Stimulated activated CD4-positive, alpha-beta T cell treated with anti-CD3 and anti-CD28 coated beads, Interleukin-12 subunit alpha, Interleukin-12 subunit beta, amount 100 ng/mL, for 24 hours (primary cell): ENCODE data around the gene CSMD2.

Experiments used
- DNase-seq, 2 experiments: peaks; one replicate each; pipeline ENCODE4 v3.0.0-alpha.2; 2020; ENCODE audit warnings: low read depth in 2 of 2

The CSMD2 gene

DNA sequence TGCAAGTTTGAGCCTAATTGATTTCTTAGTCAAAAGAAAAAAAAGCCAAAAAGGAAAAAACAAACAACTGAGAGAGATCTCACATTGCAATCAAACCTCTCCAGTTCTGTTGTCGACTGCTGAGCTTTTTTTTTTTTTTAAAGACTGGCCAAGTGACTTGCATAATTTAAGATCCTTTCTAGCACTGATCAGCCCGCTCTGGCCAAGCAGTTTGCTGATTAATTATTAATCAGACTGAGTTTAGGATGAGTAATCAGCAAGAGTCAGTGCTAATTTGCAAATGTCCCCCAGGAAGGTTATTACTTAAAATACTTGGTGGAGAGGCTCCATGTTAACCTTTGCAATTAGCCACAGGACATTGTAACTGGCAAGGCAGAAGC is 261.8 kb downstream of the CSMD2 start:
- no peak for DNase-seq

- DNase-seq, result no peak
Measured at GRCh38 chr1:33902486-33903209, 262.4 kb downstream of the CSMD2 start.

GRCh38 chr1:33899746-33900145 is 265.3 kb downstream of the CSMD2 start:
- no peak for DNase-seq

DNA sequence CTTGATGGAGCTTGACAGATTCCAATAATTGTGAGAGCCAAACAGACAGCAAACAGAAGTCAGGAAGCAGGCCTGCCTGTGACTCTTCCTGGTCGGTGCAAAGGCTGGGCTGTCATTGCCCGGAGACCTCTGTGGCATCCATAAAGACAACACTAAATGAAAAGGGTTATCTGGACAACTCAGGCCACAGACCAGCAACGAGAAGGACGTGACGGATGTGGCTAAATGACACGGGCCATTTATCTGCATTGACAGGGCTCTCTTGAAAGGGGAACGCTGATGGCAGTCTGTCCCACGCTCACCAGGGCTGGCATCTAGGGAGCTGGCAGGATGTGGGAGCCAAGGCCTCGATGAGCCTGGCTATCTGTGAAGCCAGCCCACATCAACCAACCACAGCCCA is 266.1 kb downstream of the CSMD2 start:
- DNase-seq, result no peak

DNA sequence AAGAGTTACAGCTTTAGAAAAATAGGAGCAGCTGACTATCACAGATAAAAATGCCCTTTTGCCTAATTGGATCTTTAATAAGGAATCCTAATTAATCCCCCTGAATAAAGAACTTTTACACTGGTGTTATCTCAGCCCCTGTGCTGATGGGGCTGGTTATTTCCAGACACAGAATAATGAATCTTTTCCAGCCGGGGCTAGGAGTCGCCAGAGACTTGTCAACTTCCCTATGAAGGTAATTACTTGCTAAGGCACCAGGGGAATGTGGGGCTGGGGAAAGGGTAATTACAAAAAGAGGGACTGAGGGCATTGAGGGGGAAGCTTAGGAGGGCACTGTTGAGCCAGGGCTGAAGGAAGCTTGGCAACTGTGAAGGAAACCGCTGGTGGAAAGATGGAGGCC is 266.6 kb downstream of the CSMD2 start:
- no peak for DNase-seq

- no peak for DNase-seq
Measured at GRCh38 chr1:33897092-33897725, 267.8 kb downstream of the CSMD2 start.

DNA sequence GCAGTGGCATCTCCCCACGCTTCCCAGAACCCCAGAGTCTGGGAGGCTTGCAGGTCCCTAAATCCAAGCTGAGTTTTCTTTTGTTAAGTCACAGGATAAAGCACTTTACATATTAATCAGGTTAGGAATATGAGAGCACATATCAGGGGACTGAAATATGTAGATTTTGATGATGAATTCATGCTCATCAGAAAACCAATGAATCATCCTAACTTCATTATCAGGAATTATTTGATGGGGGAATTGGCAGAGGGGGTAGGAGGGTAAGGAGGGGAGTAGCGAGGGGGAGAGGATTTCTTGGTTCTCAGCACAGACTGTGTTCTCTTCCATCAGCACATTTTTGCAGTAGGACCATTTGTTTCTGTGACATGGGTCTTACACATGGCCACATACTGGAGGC is 269.1 kb downstream of the CSMD2 start:
- DNase-seq, result no peak

GRCh38 chr1:33895396-33895795 is 269.6 kb downstream of the CSMD2 start:
- DNase-seq, result no peak

DNA sequence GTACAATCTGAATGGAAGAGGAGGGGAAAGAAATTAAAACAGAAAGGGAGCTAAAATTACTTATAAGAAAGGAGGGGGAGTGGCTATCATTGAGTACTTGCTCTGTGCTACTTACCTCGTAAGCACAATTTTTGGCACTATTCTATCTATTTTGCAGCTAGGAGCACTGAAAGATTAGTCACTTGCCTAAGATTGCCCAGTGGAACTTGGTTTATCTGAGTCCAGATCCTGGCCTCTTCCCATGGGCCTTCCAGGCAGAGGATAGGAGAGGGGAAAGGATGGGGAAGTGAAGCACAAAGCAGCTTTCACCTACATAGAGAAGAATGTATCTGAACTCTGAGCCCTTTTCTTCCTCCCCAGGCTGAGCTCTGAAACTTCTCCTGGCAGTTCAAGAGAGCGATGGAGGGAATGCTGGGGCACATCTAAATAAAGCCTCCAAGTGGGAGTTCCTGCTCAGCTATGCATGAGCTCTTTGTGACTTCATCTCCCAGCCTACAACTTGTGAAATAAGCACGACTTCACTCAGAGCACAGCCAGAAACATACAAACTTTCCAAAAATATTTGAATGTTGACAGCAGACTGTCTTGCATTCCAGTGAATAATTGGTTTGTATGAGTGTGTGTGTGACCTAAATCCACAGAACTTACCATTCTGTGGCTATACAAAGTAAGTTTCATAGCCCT is 271.7 kb downstream of the CSMD2 start:
- DNase-seq, result no peak

- no peak for DNase-seq
Measured at GRCh38 chr1:33886496-33886895, 278.5 kb downstream of the CSMD2 start.

DNA sequence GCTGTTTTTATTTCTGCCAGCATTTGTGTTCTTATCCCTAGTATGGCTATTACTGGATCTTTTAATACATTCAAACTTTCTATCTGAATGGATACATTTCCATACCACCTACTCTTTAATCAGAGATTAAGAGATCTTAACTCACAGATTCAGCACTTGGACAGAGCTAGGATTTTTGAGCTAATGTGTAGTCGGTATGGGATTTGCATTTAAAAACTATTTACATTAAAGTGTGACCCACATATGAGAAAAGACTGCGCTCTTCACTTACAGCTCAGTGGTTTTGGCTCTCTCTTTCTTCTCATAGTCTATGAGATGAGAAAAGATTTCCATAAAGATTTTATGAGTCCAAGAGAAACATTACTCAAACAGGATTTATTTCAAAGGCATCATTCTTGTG is 284.7 kb downstream of the CSMD2 start:
- DNase-seq, result no peak

GRCh38 chr1:33878392-33878791 is 286.6 kb downstream of the CSMD2 start:
- no peak for DNase-seq

DNA sequence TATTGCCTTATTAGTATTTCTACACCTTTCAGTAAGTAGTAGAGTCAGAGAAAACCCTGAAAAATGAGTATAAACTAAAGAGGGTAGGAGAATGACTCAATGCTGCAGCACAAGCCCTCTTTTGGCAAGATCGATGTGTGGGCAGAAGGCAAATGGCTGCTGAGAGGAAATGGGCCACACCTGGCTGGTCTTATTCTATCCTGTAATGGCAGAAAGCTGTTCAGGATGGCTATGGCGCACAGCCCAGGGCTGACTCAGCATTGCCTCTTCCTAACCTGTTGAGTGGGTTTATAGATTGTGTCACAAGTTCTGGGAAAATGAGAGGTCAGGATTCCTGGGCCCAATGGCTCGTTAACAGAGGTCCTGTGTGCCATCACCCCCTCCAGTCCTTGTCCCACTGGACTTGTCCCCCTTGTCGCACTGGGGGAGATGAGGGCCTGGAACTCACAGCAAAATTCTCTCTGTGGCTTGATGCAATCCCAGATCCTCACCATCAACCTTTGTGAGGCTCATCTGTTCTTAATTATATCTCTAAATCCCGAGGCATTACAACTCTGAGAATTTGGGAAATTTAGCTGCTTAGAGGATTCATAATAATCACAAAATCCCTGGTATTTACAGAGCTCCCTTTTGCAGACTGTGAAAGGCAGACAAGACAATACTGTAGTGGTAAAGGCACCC is 287.9 kb downstream of the CSMD2 start:
- DNase-seq, result no peak

- DNase-seq, result no peak
Measured at GRCh38 chr1:33875862-33876261, 289.2 kb downstream of the CSMD2 start.

DNA sequence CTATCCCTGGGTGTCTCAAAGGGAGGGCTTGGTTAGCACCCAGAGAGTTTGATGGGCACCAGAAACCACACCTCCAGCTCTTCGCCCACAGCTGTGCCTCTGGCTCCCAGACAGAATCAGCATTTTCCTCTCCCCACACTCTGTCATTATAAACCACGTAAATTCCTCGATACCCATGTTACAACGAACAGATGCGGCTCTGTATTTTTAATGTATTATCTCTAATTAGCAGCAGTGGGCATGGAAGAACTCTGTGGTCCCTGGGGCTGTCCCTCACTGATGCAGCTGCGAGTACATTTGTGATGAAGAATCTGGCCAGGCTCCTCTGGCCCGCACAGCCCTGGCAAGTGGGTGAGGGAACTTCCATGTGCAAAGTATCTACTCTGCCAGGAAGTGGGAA is 290.4 kb downstream of the CSMD2 start:
- no peak for DNase-seq

DNA sequence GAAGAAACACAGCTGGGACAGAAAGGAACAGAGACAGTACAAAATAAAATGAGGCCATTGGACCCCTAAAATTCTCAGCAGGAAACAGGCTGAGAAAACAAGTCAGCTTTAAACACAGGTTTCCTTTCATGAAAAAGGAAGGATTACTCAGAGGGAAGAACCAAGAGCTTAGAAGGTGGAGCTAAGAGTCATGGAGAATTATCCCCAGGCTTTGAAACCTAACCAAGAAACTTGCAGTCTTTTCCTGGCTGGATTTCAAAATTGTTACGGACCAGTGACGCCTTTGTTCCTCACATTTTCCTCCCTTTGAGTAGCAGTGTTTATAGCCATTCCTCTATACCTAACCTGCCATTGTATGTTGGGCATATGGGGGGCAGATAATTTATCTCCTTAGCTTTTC is 292.3 kb downstream of the CSMD2 start:
- no peak for DNase-seq

DNA sequence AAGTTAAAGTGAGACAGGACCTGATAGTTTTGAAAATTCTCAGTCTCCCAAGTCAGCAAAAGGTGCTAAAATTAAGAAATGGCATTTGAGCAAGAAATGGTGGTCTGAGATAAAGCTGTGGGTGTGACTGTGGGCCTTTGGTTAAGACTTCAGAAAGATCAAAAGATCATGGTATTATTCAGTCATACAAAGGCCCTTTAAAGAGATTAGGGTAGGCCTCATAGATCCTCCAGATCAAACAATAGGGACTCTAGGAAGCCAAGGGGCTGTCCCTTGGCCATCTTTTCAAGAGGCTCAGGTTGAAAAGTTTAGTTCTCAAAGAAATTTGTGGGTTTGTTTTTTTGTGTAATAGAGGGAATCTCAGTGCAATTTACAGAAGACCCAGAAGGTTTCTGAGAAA is 292.8 kb downstream of the CSMD2 start:
- no peak for DNase-seq

DNA sequence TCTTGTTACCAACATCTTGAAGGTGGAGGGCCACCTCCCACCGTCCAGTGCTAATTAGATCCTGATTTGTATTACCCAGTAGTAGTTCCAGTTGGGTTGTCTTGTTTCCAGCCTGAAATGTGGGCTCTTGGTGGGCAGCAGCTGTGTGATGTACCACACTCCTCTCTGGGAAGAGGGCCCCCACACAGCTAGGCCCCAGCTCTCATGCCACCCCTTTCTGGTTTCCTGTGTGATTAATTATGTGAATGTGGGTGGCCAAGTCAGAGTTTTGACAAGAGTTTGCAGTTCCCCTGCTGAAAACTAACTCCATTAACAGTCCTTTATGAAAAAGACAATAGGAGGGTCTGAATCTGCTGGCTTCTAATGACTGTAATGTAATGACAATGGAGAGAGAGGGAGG is 297.3 kb downstream of the CSMD2 start:
- no peak for DNase-seq

GRCh38 chr1:33866281-33866680 is 298.7 kb downstream of the CSMD2 start:
- no peak for DNase-seq

GRCh38 chr1:33864460-33865389 is 300.3 kb downstream of the CSMD2 start:
- no peak for DNase-seq

- no peak for DNase-seq
Measured at GRCh38 chr1:33863779-33864178, 301.3 kb downstream of the CSMD2 start, which contains the start of gene HMGB4. Gene HMGB4, plus strand, starts transcription at chr1:33864079. Its CDS starts 113 bp downstream, at chr1:33864192.
